SH-SY5Y (cell line): ENCODE measurements around the gene RLN2.

Experiments
- GATA2 ChIP-seq: IDR thresholded peaks from 2 replicates; pipeline ENCODE4 v1.6.1; 2011; ENCODE audit warnings: mild to moderate bottlenecking, low read depth, low read length
- GATA3 ChIP-seq: IDR thresholded peaks from 2 replicates; pipeline ENCODE4 v1.6.1; 2011; ENCODE audit warnings: low read depth, mild to moderate bottlenecking, low read length, moderate library complexity

- TF ChIP-seq GATA2 (no peak), GATA3 (no peak)
These were observed 16.5 kb upstream of the RLN2 start for GRCh38 chr9:5321058-5321457.
